GM19324 (cell line): ENCODE data around the gene DYSF.
"Not testable (repeated sequence)": the region's sequence is repeated elsewhere in the genome, so short reads cannot be mapped to it uniquely, and the experiment has no call there.

Experiments
- ATAC-seq: cut with Tn5 transposase; IDR thresholded peaks from one replicate; pipeline ENCODE4 v1.9.1; 2021; ENCODE audit warnings: mild to moderate bottlenecking, moderate library complexity; ENCODE audit not compliant: unreplicated experiment, low FRiP score

The DYSF gene

DNA sequence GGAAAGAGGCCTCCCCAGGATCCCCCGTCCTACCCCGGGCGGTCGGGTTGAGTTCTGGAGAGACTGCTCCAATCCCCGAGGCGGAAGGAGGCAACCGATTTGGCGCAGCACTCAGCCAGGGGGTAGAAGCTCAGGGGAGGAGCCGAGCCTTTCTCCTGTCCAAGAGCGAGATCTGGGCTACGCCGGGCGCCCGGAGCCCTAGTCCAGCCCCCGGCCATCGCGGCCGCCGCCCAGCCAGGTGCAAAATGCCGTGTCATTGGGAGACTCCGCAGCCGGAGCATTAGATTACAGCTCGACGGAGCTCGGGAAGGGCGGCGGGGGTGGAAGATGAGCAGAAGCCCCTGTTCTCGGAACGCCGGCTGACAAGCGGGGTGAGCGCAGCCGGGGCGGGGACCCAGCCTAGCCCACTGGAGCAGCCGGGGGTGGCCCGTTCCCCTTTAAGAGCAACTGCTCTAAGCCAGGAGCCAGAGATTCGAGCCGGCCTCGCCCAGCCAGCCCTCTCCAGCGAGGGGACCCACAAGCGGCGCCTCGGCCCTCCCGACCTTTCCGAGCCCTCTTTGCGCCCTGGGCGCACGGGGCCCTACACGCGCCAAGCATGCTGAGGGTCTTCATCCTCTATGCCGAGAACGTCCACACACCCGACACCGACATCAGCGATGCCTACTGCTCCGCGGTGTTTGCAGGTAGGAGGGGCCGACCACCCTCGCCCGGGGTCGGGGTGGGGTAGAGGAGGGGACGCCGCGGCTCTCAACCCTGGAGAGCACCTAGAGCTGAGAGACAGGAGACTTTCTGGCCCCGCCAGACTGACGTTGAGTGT, at the start of gene DYSF:
DYSF (plus strand) TSS at position 158 of the 817 bp plus-strand sequence.
- no peak for ATAC-seq

- no peak for ATAC-seq
Observed at GRCh38 chr2:71409611-71410010, 43.8 kb upstream of the DYSF start.

- ATAC-seq = no peak
Observed at GRCh38 chr2:71410696-71411095, 42.7 kb upstream of the DYSF start.

- not testable (repeated sequence) for ATAC-seq
Observed at GRCh38 chr2:71416866-71417265, 36.5 kb upstream of the DYSF start.

DNA sequence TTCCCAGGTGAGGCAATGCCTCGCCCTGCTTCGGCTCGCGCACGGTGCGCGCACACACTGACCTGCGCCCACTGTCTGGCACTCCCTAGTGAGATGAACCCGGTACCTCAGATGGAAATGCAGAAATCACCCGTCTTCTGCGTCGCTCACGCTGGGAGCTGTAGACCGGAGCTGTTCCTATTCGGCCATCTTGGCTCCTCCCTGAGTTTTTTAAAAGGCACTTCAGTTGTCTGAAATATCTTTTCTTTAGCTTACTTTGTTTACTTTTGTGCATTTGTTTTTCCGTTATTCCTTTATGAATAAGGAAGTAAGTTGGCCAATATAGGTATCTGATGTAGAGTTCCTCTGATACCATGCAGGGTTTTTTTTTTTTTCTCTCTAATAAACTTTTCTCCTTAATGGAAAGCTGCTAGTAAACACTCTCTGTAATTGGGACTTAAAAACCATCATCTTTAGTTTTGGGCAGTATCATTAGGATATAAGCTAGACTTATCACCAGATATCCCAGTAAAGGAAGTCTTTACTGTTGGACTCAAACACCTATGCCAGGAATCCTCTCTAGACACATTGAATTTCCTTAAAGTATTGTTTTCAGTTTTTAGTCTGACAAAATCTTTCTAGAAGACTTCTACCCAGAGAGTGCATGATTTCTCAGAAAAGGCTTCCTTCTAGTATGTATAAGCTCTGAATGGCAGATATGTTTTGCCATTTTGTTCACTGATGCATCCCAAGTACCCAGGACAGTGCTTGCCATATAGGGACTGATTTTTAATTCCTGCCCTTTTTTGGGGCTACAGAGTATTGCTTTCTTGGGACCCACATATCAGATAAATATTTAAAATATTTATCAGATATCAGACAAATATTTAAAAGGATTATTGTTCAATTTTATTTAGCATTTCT, 35.8 kb upstream of the DYSF start:
- ATAC-seq = no peak

DNA sequence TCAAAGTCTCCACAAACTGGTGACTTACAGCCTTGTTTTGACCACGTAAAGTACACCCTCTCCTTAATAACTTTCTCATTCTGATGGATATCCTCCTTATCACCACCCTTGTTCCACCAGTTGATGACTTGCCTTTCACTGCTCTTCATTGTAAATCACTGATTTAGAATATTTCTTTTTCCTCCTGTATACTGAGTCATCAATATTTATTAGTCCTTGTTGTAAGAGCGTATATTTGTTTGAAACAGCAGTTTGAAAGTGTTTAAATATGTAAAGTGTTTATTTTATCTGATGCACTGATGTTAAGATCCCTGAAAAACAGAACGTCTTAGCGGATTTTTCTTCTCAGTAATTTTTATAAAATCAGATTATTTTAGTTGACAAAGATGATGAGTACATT, 34.2 kb upstream of the DYSF start:
- no peak for ATAC-seq

- ATAC-seq = no peak
Observed at GRCh38 chr2:71419976-71420375, 33.4 kb upstream of the DYSF start.

- ATAC-seq = no peak
Observed at GRCh38 chr2:71422786-71423185, 30.6 kb upstream of the DYSF start.

- no peak for ATAC-seq
Observed at GRCh38 chr2:71423817-71424420, 29.4 kb upstream of the DYSF start.

DNA sequence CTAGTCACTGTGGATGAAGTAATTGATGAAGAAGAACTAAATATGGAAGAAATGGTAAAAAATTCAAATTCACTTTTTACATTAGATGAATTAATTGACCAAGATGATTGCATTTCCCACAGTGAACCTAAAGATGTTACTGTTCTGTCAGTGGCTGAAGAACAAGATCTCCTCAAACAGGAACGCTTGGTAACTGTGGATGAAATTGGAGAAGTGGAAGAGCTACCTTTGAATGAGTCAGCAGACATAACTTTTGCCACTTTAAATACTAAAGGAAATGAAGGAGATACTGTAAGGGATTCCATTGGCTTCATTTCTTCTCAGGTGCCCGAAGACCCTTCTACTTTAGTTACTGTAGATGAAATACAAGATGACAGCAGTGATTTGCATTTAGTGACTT, 26.6 kb upstream of the DYSF start:
- ATAC-seq = no peak

- no peak for ATAC-seq
Observed at GRCh38 chr2:71428472-71429383, 24.6 kb upstream of the DYSF start.

DNA sequence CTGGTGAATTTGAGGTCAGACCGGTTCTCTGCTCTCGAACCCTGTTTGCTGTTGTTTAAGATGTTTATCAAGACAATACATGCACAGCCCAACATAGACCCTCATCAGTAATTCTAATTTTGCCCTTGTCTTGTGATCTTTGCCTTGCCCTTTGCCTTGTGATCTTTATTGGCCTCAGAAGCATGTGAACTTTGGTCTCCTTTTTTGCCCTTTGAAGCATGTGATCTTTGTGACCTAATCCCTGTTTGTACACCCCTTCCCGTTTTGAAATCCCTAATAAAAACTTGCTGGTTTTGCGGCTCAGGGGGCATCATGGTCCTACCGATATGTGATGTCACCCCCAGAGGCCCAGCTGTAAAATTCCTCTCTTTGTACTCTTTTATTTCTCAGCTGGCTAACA, 8.2 kb upstream of the DYSF start:
- not testable (repeated sequence) for ATAC-seq

GRCh38 chr2:71446505-71446904, 6.9 kb upstream of the DYSF start:
- no peak for ATAC-seq

DNA sequence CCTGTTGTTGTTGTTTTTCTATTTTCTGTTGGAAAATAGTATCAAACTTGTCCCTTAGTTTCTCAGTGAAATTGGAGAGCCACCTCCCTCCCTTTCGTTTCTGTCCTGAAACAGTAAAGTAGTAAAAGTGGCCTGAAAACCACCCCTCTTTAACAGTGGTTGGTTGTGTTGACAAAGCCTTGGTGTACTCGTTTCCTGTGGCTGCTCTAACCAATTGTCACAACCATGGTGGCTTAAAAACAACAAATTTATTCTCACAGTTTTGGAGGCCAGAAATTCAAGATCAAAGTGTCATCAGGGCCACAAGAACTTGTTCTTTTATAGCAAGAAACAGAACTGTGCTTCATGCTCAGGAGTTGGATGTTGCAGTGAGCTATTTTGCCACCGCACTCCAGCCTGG, 4.0 kb upstream of the DYSF start:
- no peak for ATAC-seq

DNA sequence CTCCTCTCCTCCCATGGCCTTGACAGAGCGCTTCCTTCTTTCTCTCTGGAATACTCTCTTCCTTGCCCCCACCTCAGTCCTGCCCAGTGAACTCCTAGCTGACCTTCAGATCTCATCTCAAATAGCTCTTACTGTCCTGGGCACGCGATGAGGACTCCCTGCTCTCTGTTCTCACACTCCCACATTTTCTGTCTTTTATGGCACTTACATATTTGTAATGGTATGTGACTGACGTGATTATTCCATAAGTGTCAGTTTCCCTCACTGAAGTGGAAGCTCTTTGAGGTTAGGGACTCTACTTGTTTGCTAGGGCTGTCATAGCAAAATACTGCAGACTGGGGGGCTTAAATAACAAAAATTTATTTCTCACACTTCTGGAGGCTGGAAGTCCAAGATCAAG, 1.7 kb upstream of the DYSF start:
- ATAC-seq = no peak

GRCh38 chr2:71452565-71452964, 796 bp upstream of the DYSF start:
- ATAC-seq = no peak

GRCh38 chr2:71454221-71455010, 1.1 kb downstream of the DYSF start:
- no peak for ATAC-seq

DNA sequence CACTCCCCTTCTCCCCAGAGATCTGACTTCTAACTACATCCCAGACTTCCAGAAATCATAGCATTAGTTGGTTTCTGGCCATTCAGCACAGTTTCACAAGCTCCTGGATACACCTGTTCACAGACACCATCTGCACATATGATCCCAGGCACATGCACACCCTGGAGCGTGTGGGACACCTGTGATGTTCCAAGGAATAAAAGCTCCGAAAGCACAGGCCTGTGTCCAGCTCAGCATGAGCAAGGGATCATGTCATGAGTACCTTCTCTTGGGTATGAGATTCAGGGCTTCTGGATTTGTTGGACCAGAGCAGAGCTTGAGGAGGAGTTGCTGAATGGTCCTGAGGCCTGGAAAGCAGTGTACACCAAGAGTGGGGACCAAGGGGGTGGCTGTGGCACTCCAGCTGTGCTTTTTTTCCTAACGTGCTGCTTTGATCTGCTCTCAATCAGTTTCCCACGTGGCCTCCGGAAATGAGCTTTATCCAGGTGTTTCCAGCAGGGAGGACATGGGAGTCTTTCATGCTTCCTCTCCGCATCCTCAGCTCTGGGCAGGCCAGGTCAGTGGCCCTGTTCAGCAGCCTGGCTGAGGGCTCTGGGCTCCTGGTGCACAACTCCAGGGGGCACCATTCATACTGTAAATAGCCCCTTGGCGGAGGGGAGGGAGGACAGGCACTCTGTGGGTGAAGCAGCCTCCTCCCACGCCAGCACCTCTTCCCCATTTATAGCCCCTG, 1.8 kb downstream of the DYSF start:
- ATAC-seq = no peak
